Stimulated activated CD4-positive, alpha-beta T cell treated with anti-CD3 and anti-CD28 coated beads, Interleukin-1b, Interleukin-23, amount 100 ng/mL, for 1 hour (primary cell): ENCODE data around the gene ETV2.
"Not testable (repeated sequence)": the region's sequence is repeated elsewhere in the genome, so short reads cannot be mapped to it uniquely, and the experiment has no call there.

ENCODE experiments used
- DNase-seq, 2 donors: peaks; one replicate each; pipeline ENCODE4 v3.0.0-alpha.2; 2020; ENCODE audit warnings: low read depth in 2 of 2

Gene ETV2, protein sequence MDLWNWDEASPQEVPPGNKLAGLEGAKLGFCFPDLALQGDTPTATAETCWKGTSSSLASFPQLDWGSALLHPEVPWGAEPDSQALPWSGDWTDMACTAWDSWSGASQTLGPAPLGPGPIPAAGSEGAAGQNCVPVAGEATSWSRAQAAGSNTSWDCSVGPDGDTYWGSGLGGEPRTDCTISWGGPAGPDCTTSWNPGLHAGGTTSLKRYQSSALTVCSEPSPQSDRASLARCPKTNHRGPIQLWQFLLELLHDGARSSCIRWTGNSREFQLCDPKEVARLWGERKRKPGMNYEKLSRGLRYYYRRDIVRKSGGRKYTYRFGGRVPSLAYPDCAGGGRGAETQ

DNA sequence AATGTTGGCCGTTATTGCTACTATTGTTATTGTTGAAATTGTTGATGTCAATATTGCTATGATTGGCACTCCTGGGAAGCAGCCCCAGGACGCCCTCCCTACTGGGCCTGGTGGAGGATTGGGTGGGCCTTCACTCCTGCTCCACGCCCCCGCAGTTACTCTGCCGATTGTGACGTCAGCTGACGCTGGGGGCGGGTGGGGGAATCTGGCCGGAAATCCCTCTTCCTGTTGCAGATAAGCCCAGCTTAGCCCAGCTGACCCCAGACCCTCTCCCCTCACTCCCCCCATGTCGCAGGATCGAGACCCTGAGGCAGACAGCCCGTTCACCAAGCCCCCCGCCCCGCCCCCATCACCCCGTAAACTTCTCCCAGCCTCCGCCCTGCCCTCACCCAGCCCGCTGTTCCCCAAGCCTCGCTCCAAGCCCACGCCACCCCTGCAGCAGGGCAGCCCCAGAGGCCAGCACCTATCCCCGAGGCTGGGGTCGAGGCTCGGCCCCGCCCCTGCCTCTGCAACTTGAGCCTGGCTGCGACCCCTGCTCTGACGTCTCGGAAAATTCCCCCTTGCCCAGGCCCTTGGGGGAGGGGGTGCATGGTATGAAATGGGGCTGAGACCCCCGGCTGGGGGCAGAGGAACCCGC lies at the start of gene ETV2:
Gene ETV2, plus strand, starts transcription at position 231 of the 637 bp plus-strand sequence. CDS start 716 bp downstream, outside the sequence.
- no peak for DNase-seq

DNA sequence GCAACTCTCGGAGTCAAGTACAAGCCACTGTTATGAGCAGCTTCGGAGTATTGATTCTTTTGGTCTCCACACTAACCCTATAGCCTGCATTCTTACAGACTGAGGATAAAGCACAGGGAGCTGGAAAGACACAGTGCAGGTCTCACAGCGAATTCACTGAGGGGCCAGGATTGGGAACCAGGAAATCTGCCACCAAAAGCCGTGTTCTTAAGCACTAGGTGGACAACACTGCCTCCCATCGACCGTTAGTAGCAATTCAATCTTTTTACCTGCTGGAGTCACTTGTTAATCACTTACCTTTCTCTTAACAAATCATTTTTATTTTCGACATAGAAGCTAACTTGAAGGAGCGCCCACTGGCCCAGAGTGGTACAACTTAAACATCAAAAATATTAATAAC lies 49.3 kb upstream of the ETV2 start:
- no peak for DNase-seq

- DNase-seq = not testable (repeated sequence)
Observed at GRCh38 chr19:35595026-35595425, 46.5 kb upstream of the ETV2 start.

DNA sequence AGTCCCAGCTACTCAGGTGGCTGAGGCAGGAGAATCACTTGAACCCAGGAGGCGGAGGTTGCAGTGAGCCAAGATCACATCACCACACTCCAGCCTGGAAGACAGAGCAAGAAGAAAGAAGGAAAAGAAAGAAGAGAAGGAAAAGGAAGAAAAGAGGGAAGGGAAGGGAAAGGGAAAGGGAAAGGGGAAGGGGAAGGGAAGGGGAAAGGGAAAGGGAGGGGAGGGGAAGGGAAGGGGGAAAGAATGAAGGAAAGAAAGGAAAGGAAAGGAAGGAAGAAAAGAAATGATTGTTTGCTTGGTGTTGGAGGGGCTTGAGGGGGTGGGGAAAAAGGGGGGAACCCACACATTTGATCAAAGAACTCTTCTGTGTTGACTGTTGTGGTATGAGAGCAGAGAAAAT lies 45.6 kb upstream of the ETV2 start:
- DNase-seq = no peak

- DNase-seq = no peak
Observed at GRCh38 chr19:35596366-35596999, 45.1 kb upstream of the ETV2 start.

DNA sequence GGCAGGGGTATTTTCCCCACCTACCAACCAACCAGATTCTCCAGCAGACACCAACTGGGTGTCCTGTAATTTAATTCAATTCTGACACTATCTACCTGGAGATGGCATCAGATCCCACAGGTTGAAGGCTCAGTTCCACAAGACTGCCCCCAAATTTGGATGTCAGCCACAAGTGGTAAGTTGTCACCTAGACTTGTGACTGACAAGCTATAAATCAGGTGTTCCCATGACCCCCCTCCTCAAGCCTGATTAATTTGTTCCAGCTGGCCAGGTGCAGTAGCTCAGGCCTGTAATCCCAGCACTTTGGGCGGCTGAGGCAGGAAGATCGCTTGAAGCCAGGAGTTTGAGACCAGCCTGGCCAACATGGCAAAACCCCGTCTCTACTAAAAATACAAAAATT lies 39.6 kb upstream of the ETV2 start:
- DNase-seq = no peak

- DNase-seq = not testable (repeated sequence)
Observed at GRCh38 chr19:35604436-35604835, 37.1 kb upstream of the ETV2 start.

- DNase-seq = not testable (repeated sequence)
Observed at GRCh38 chr19:35607170-35607569, 34.4 kb upstream of the ETV2 start.

- DNase-seq = no peak
Observed at GRCh38 chr19:35607661-35608060, 33.9 kb upstream of the ETV2 start.

DNA sequence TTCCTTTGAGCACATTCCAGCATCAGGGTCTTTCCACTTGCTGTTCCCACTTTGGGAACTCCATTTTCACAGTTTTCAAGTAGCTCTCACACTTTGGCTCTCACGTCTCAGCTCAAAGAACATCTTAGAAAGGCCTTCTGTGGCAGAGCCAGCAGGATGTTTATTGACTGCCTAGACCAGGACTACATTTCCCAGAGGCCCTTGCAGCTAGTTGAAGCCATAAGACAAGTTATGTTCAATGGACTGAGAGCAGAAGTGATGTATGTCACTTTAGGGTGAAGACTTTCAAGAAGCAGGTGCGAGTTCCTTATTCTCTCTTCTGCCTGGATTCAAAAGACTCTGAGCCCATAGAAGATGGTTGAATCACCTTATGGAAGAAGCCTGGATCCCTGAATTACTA lies 33.3 kb upstream of the ETV2 start:
- no peak for DNase-seq

- DNase-seq = no peak
Observed at GRCh38 chr19:35609851-35610353, 31.6 kb upstream of the ETV2 start.

DNA sequence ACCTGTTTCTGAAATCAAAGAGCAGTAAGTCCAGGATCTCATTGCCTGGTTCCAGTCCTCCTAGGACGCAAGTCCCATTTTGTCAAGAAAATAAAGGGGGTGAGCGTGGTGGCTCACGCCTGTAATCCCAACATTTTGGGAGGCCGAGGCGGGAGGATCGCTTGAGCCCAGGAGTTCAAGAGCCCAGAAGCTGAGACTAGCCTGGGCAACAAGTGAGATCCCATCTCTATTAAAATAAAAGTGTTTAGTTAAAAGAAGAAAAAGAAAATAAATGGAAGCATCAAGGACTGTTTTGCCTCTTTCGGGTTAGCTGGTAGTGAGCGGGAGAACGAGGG lies 29.4 kb upstream of the ETV2 start:
- DNase-seq = no peak

GRCh38 chr19:35612559-35613321 lies 28.8 kb upstream of the ETV2 start, which contains the start of gene HAUS5:
HAUS5 (plus strand) TSS chr19:35612735; CDS start chr19:35612795, 60 bp downstream.
- DNase-seq = peak; percentile 87 to 96

- DNase-seq = no peak
Observed at GRCh38 chr19:35613574-35613973, 28.0 kb upstream of the ETV2 start.

DNA sequence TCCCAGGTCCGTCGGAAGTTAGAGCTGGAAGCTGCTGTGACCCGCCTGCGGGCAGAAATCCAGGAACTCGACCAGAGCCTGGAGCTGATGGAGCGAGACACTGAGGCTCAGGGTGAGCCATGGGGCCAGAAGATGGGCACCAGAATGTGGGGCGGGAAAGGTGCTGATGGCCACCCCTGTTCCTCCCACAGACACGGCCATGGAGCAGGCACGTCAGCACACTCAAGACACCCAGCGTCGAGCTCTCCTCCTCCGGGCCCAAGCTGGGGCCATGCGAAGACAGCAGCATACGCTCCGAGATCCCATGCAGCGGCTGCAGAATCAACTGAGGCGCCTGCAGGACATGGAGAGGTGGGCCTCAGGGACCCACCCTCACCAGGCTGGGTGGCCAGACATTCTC lies 26.5 kb upstream of the ETV2 start:
- DNase-seq = no peak

GRCh38 chr19:35618857-35619256 lies 22.7 kb upstream of the ETV2 start:
- DNase-seq = no peak

DNA sequence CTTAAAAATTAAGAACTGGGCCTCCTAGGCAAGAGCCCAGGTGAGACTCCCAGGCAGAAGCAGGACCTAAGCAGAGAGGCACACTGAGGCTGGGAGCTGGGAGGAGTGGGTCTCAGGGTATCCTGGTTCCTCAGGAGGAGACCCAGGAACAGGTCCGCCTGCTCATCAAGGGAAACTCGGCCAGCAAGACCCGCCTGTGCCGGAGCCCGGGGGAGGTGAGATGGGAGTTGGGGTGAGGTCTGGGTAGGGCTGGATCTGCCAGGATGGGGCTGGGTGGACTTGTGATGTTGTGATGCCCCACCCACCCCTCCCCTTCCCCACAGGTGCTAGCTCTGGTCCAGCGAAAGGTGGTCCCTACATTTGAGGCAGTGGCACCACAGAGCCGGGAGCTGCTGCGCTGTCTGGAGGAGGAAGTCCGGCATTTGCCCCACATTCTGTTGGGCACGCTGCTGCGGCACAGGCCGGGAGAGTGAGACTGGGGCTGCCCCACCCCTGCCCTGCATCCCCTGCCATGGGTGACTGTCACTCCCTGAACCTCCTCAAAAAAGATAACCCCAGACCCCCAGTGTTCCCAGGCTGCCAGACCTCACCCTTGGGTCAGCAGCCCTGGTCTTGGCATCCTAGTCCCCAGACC lies 22.1 kb upstream of the ETV2 start:
- DNase-seq = no peak

GRCh38 chr19:35620001-35620400 lies 21.5 kb upstream of the ETV2 start:
- DNase-seq = no peak

DNA sequence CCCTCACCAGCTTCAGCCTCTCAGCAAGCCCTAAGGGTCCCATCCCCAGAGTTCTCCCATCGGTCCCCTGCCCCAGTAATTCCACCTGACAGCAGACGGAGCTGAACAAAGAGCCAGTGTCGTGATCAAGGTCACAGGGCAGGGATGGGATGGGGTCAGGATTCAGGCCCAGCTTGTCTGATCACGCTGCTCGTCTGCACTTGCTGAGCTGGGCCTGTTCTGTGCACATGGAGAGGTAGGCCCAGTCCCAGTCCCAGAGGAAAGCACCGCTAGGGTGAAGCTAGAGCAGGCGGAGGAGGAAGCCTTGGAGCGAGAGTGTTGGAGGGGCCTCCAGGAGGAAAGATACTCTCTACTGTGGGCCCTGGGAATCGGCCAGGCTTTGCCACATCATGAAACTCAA lies 19.8 kb upstream of the ETV2 start:
- DNase-seq = no peak

DNA sequence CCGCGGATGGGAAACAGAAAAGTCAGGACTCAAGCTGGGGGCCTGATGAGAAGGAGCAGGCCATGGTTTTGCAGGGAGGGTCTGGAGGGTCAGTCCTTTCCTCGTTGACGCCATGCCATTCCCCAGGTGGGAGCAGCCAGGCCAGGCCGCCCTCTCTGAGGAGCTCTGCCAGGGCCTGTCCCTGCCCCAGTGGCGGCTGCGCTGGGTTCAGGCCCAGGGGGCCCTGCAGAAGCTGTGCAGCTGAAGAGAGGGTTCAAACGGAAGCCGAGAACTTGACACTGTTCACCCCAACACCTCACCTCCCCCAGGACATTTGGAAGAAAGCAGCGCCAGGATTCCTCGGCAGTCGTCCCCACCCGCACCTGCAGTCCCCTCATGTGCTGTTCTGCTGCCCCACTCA lies 18.8 kb upstream of the ETV2 start:
- no peak for DNase-seq

DNA sequence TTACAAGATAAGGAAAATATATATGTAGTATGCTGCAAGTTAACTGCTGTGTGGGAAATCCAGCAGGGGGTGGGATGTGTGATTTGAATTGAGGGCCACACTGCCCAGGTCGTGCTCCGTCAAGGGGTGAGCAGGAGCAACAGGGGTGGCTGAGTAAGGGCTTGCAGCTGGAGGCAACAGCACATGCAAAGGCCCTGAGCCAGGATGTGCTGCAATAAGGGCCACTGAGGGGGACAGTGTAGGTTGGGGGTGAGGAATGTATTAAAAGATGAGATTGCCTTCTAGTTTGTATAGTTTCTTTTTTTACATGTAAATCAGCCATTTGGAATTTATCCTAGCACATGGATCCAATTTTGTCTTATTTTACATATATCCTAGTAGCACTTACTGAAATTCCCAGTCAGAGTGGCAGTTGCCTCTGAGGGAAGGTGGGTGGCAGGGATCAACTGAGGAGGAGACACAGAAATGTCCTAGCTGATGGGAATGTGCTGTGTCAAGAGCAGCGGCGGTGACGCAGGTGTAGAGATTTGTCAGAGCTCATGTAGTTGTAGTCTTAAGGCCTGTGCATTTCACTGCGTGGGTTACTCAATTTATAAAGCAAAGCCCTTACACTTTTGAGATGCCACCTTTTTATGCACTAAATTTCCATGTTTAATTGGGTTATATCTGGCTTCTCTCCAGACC lies 18.1 kb upstream of the ETV2 start:
- DNase-seq = no peak
